CD14-positive monocyte (primary cell): ENCODE data around the gene ADGRG1. TPM values are rescaled to one million over a fixed set of nuclear protein-coding genes. Genes with fewer than 3 reads are reported as not detected.

Experiments used
- DNase-seq, 3 donors: peaks; one replicate each; pipeline ENCODE4 v3.0.0-alpha.2; 2011 to 2022
- H2AFZ ChIP-seq: 2 replicates; pipeline ENCODE4 v1.6.0; 2012; ENCODE audit warnings: mild to moderate bottlenecking, low read depth, low read length, inconsistent platforms; ENCODE audit not compliant: insufficient read depth, poor library complexity, severe bottlenecking
- H3K27ac ChIP-seq, 2 donors: 1 replicate in 1 of 2; 2 replicates in 1 of 2; pipeline ENCODE4 v1.5.1; 2012 to 2013; ENCODE audit warnings: low read length in 2 of 2, control low read depth in 1 of 2, inconsistent platforms in 1 of 2, low read depth in 1 of 2, mild to moderate bottlenecking in 1 of 2
- H3K27me3 ChIP-seq, 2 donors: one replicate each; pipeline versions ENCODE4 v1.6.0 to v1.6.1; 2011 to 2013; ENCODE audit warnings: low read length in 2 of 2; ENCODE audit not compliant: control insufficient read depth in 2 of 2, insufficient read depth in 2 of 2
- H3K36me3 ChIP-seq, 2 donors: replicated peaks in 1 of 2; 1 replicate in 1 of 2; 2 replicates in 1 of 2; pipeline versions ENCODE4 v1.5.1 to v1.6.1; 2012 to 2013; ENCODE audit warnings: low read length in 2 of 2, control low read depth in 1 of 2, inconsistent platforms in 1 of 2, mild to moderate bottlenecking in 1 of 2; ENCODE audit not compliant: insufficient read depth in 2 of 2, control insufficient read depth in 1 of 2
- H3K4me1 ChIP-seq, 2 donors: 1 replicate in 1 of 2; 2 replicates in 1 of 2; pipeline versions ENCODE4 v1.5.1 to v1.6.1; 2012 to 2013; ENCODE audit warnings: low read length in 2 of 2, control low read depth in 1 of 2, inconsistent platforms in 1 of 2, mild to moderate bottlenecking in 1 of 2, moderate library complexity in 1 of 2; ENCODE audit not compliant: insufficient read depth in 2 of 2, control insufficient read depth in 1 of 2
- H3K4me2 ChIP-seq: replicated peaks from 2 replicates; pipeline ENCODE3; 2012; ENCODE audit warnings: low read length, moderate library complexity, mild to moderate bottlenecking; ENCODE audit not compliant: poor library complexity, severe bottlenecking; ENCODE audit errors: extremely low read depth
- H3K4me3 ChIP-seq, 3 experiments: fragments of 200-600 bp in 1 of 3; sonication (generic) in 1 of 3; replicated peaks in 1 of 3; 1 replicate in 2 of 3; 2 replicates in 1 of 3; pipeline ENCODE4 v1.5.1; 2011 to 2013; ENCODE audit warnings: low read length in 3 of 3, mild to moderate bottlenecking in 3 of 3, control low read depth in 2 of 3, low read depth in 2 of 3, inconsistent platforms in 1 of 3, moderate library complexity in 1 of 3
- H3K79me2 ChIP-seq: 2 replicates; pipeline ENCODE4 v1.6.0; 2012; ENCODE audit warnings: mild to moderate bottlenecking, control low read depth, inconsistent platforms, low read length, moderate library complexity; ENCODE audit not compliant: insufficient read depth
- H3K9ac ChIP-seq: 2 replicates; pipeline ENCODE4 v1.6.0; 2017; ENCODE audit warnings: low read length, mild to moderate bottlenecking; ENCODE audit not compliant: insufficient read depth, poor library complexity, severe bottlenecking
- H3K9me3 ChIP-seq, 2 donors: replicated peaks in 1 of 2; 1 replicate in 1 of 2; 2 replicates in 1 of 2; pipeline versions ENCODE4 v1.5.1 to v1.6.1; 2012 to 2013; ENCODE audit warnings: low read length in 2 of 2, control low read depth in 1 of 2; ENCODE audit not compliant: control insufficient read depth in 1 of 2, insufficient read depth in 1 of 2
- H4K20me1 ChIP-seq: 2 replicates; pipeline ENCODE4 v1.6.0; 2012; ENCODE audit warnings: mild to moderate bottlenecking, low read length, control low read depth, moderate library complexity; ENCODE audit not compliant: insufficient read depth
- H3K27ac Mint-ChIP-seq, 7 donors: one replicate each; pipeline ENCODE4 v1.8.0; 2020; ENCODE audit warnings: mild to moderate bottlenecking in 7 of 7, mixed read lengths in 7 of 7, moderate library complexity in 6 of 7, inconsistent platforms in 2 of 7
- H3K27me3 Mint-ChIP-seq, 3 donors: one replicate each; pipeline ENCODE4 v1.8.0; 2021 to 2022; ENCODE audit warnings: low read depth in 3 of 3, mild to moderate bottlenecking in 3 of 3, mixed read lengths in 3 of 3, moderate library complexity in 3 of 3, inconsistent platforms in 1 of 3
- H3K36me3 Mint-ChIP-seq, 2 donors: one replicate each; pipeline ENCODE4 v1.8.0; 2020; ENCODE audit warnings: mixed read lengths in 2 of 2, inconsistent platforms in 1 of 2, mild to moderate bottlenecking in 1 of 2
- H3K4me1 Mint-ChIP-seq: one replicate; pipeline ENCODE4 v1.8.0; 2020; ENCODE audit warnings: mild to moderate bottlenecking, mixed read lengths
- H3K4me3 Mint-ChIP-seq, 2 donors: one replicate each; pipeline ENCODE4 v1.8.0; 2020; ENCODE audit warnings: mild to moderate bottlenecking in 2 of 2, mixed read lengths in 2 of 2, moderate library complexity in 1 of 2
- H3K9me3 Mint-ChIP-seq, 7 donors: one replicate each; pipeline ENCODE4 v1.8.0; 2020 to 2022; ENCODE audit warnings: mixed read lengths in 7 of 7, mild to moderate bottlenecking in 6 of 7, moderate library complexity in 6 of 7, inconsistent platforms in 2 of 7
- CTCF ChIP-seq: fragments of 200-600 bp; IDR thresholded peaks from one replicate; pipeline ENCODE4 v1.8.0; 2022; ENCODE audit warnings: antibody characterized with exemption, mild to moderate bottlenecking
- WGBS: methylation state at CpG from one replicate; pipeline ENCODE4 v1.1.5; 2013; ENCODE audit warnings: missing lambda C conversion rate; ENCODE audit not compliant: insufficient coverage; 5-methylcytosine and 5-hydroxymethylcytosine counted together
- intact Hi-C, 2 donors: fragments of 100-400 bp; cut with micrococcal nuclease; formaldehyde crosslinking; loops; one replicate each; pipeline versions ENCODE4 v1.15.0 to v1.15.1; 2023
- polyA plus RNA-seq, 3 donors: library from polyadenylated mRNA; depleted of rRNA in 1 of 3; unstranded in 2 of 3; stranded (reverse) in 1 of 3; fragments of 300-500 nt in 2 of 3; fragments of >200 nt in 1 of 3; fragmentation: Illumina TruSeq in 2 of 3; gene quantifications; 1 replicate in 2 of 3; 2 replicates in 1 of 3; pipeline ENCODE4 v1.2.3, GENCODE V29; 2012 to 2021

The ADGRG1 gene
- polyA plus RNA-seq, 3 donors, result 0.07 to 0.39 (median 0.08) TPM

- Histone ChIP-seq H4K20me1 (no peaks in the 10 kb centered on the region), H3K27ac (no peak overlapping the region)
- no peak overlapping the region for H3K27ac Mint-ChIP-seq
Measured at GRCh38 chr16:57709663-57710062, 81.2 kb downstream of the ADGRG1 start.

GRCh38 chr16:57711346-57711745 is 82.9 kb downstream of the ADGRG1 start:
- no peak for DNase-seq
- no peak overlapping the region for H3K9ac ChIP-seq
- Mint-ChIP-seq H3K27me3 (peaks cover 0 to 3% (median 2%) of the 10 kb centered on the region in 3 donors), H3K9me3 (peaks cover 0 to 4% (median 0%) of the 10 kb centered on the region in 7 donors), H3K27ac (no peak overlapping the region), H3K36me3 (no peaks in the 10 kb centered on the region), H3K4me1 (no peaks in the 10 kb centered on the region), H3K4me3 (no peak overlapping the region)
- 87% methylated on average over 5 of the region's 5 CpGs for WGBS
- no peak overlapping the region for H3K4me2 ChIP-seq
- no peak overlapping the region for H3K4me3 ChIP-seq
- no peaks in the 10 kb centered on the region for H3K27me3 ChIP-seq
- no peaks in the 10 kb centered on the region for H4K20me1 ChIP-seq
- H3K79me2 ChIP-seq, result no peaks in the 10 kb centered on the region
- H3K4me1 ChIP-seq, result no peaks in the 10 kb centered on the region
- no peaks in the 10 kb centered on the region for H3K36me3 ChIP-seq
- no peak overlapping the region for H2AFZ ChIP-seq
- no peaks in the 10 kb centered on the region for H3K9me3 ChIP-seq
- H3K27ac ChIP-seq, result no peak overlapping the region
- TF ChIP-seq CTCF, result no peak
- intact Hi-C loops, result loop anchor here in 1 of 2 donors (5.0 kb wide), 1 partner anchor 119 kb away; no protein-coding TSS in a partner anchor

More at GRCh38 chr16:57709663-57710062, 81.2 kb downstream of the ADGRG1 start:
- no peaks in the 10 kb centered on the region for H3K36me3 Mint-ChIP-seq
- no peaks in the 10 kb centered on the region for H3K36me3 ChIP-seq
- no peak for TF ChIP-seq CTCF
- H2AFZ ChIP-seq, result no peak overlapping the region
- peaks cover 0 to 4% (median 0%) of the 10 kb centered on the region in 7 donors for H3K9me3 Mint-ChIP-seq
- peaks cover 0 to 2% (median 0%) of the 10 kb centered on the region in 3 donors for H3K27me3 Mint-ChIP-seq
- intact Hi-C loops, result loop anchor here in 1 of 2 donors (5.0 kb wide), 1 partner anchor 117 kb away; no protein-coding TSS in a partner anchor
- no peaks in the 10 kb centered on the region for H3K4me1 ChIP-seq
- no peaks in the 10 kb centered on the region for H3K79me2 ChIP-seq
- H3K9me3 ChIP-seq, result no peaks in the 10 kb centered on the region
- H3K9ac ChIP-seq, result no peak overlapping the region
- H3K4me3 Mint-ChIP-seq, result no peak overlapping the region
- no peak for DNase-seq
- no peaks in the 10 kb centered on the region for H3K4me1 Mint-ChIP-seq
- no CpG with 5 or more reads among the region's 3 CpGs for WGBS
- no peak overlapping the region for H3K4me2 ChIP-seq
- no peak overlapping the region for H3K4me3 ChIP-seq
- H3K27me3 ChIP-seq, result no peaks in the 10 kb centered on the region
